SK-N-MC (cell line): ENCODE results near the gene XPO5.

Source experiments
- EZH2 ChIP-seq: fragments of 200-600 bp; sonication (generic); IDR thresholded peaks from one replicate; pipeline ENCODE4 v1.6.1; 2017; ENCODE audit warnings: antibody characterized with exemption
- POLR2AphosphoS5 ChIP-seq: IDR thresholded peaks from 2 replicates; pipeline ENCODE4 v1.6.1; 2012; ENCODE audit warnings: mild to moderate bottlenecking, low read depth, low read length, borderline replicate concordance

DNA sequence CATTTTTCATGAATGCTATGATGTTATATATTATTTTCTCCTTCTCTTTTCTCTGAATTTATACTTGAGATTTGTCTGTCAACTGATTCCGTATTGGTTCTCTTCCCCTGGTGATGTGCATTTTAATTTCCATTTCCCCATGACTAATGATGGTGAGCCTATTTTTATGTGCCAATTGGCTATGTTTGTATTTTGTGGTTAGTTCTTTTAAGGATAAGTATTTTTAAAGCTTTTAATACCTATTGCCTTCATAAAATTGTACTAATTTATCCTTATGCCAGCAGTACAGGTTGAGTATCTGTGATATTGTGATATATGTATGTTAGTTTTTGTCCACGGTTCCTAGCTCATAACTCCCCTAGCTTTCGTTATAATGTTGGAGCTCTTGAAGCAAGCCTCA lies 2.9 kb upstream of the XPO5 start:
- TF ChIP-seq POLR2AphosphoS5 (no peak), EZH2 (no peak)
